ENCODE data around the gene ZNF687.
"Not testable (repeated sequence)": the region's sequence is repeated elsewhere in the genome, so short reads cannot be mapped to it uniquely, and the experiment has no call there.

The ZNF687 gene

GRCh38 chr1:151266315-151266714 lies 15.8 kb upstream of the ZNF687 start:
- Histone ChIP-seq H3K79me2 (peaks cover 1% of the 10 kb centered on the region), H3K27me3 (ENCODE audit: control insufficient read depth, insufficient read depth, low read length) (no peaks in the 10 kb centered on the region), H3K4me2 (ENCODE audit: low read length) (no peak overlapping the region), H3K4me3 (ENCODE audit: low read depth, low read length) (no peak overlapping the region), H3K4me1 (no peaks in the 10 kb centered on the region), H3K27ac (no peak overlapping the region), H3K36me3 (ENCODE audit: control insufficient read depth, insufficient read depth, low read length) (no peaks in the 10 kb centered on the region), H3K9me3 (ENCODE audit: control insufficient read depth, low read length) (no peaks in the 10 kb centered on the region), H2AFZ (no peak overlapping the region), H3K9ac (no peak overlapping the region)
- TF ChIP-seq, protein P1, sequence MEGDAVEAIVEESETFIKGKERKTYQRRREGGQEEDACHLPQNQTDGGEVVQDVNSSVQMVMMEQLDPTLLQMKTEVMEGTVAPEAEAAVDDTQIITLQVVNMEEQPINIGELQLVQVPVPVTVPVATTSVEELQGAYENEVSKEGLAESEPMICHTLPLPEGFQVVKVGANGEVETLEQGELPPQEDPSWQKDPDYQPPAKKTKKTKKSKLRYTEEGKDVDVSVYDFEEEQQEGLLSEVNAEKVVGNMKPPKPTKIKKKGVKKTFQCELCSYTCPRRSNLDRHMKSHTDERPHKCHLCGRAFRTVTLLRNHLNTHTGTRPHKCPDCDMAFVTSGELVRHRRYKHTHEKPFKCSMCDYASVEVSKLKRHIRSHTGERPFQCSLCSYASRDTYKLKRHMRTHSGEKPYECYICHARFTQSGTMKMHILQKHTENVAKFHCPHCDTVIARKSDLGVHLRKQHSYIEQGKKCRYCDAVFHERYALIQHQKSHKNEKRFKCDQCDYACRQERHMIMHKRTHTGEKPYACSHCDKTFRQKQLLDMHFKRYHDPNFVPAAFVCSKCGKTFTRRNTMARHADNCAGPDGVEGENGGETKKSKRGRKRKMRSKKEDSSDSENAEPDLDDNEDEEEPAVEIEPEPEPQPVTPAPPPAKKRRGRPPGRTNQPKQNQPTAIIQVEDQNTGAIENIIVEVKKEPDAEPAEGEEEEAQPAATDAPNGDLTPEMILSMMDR (IDR thresholded peaks at IDR 0.05): no peak

DNA sequence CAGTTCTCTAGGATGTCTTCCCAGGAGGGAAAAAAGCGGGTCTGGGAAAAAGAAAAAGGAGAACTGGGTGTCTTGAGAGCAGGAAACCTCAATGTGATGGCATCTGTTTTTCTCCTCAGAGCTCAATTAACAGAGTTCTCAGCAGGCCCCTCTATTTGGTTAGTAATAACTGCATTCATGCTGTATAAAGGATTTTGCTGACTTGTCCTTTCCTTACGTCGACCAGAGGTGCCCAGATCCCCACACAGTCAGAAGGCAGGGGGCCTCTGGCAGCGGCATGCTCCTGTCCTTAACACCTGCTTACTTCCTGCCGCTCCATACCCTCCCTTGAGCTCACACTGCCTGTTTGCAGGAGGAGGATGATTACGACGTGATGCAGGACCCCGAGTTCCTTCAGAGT lies 15.3 kb upstream of the ZNF687 start:
- TF ChIP-seq, protein P1 (IDR thresholded peaks at IDR 0.05): no peak
- Histone ChIP-seq H3K9ac (no peak overlapping the region), H3K4me2 (ENCODE audit: low read length) (no peak overlapping the region), H3K4me3 (ENCODE audit: low read depth, low read length) (no peak overlapping the region), H3K9me3 (ENCODE audit: control insufficient read depth, low read length) (no peaks in the 10 kb centered on the region), H3K27ac (no peak overlapping the region), H3K4me1 (no peaks in the 10 kb centered on the region), H3K36me3 (ENCODE audit: control insufficient read depth, insufficient read depth, low read length) (no peaks in the 10 kb centered on the region), H2AFZ (no peak overlapping the region), H3K79me2 (no peaks in the 10 kb centered on the region), H3K27me3 (ENCODE audit: control insufficient read depth, insufficient read depth, low read length) (no peaks in the 10 kb centered on the region)

DNA sequence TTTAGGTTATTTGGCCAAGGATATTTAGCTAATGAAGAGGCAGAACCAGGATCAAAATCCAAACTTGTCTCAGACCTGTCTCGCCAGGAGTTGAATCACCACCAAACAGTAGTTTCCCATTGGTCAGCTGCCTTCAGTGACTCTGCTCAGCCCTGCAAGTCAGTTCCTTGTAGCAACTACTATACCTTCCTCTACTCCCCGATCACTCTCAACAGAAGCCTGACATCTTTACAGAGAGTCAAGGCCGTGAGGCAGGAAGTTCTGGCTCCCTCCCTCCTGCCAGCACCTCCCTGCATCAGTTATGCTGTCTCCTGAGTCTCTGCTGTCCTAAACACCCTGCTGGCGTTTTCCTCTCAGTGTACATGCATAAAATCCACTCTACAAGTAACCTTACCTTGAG lies 14.3 kb upstream of the ZNF687 start:
- Histone ChIP-seq H3K4me3 (ENCODE audit: low read depth, low read length) (no peak overlapping the region), H3K36me3 (ENCODE audit: control insufficient read depth, insufficient read depth, low read length) (no peaks in the 10 kb centered on the region), H3K4me1 (no peaks in the 10 kb centered on the region), H3K9ac (no peak overlapping the region), H2AFZ (no peak overlapping the region), H3K9me3 (ENCODE audit: control insufficient read depth, low read length) (no peaks in the 10 kb centered on the region), H3K4me2 (ENCODE audit: low read length) (no peak overlapping the region), H3K79me2 (no peaks in the 10 kb centered on the region), H3K27ac (no peak overlapping the region), H3K27me3 (ENCODE audit: control insufficient read depth, insufficient read depth, low read length) (no peaks in the 10 kb centered on the region)
- TF ChIP-seq, protein P1 (IDR thresholded peaks at IDR 0.05): no peak

DNA sequence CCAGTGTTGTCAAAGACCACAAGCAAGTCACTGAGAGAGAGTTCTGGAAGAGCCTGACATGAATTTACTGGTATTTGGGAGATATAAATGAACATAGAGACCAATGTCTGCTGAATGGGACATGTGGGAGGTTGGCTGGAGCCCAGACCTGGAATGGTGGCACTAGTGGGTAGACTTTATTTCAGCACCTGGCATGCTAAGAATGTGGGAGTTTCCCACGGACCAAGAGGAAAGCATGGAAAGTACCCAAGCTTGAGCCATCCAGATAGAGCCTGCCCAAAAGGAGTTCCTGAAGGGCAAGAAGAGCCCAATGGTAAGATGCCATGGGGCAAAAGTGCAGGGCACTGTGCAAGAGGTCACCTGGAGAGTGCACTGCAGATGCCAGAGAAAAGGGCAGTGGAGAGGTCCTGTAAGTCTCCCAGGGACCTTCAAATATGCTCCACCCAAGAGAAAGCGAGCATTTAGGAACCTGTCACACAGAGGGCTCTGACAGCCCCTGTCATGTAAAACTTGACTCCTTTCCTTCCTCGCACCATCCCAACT lies 8.1 kb upstream of the ZNF687 start:
- Histone ChIP-seq H3K4me1 (no peaks in the 10 kb centered on the region), H3K79me2 (no peaks in the 10 kb centered on the region), H3K4me2 (ENCODE audit: low read length) (no peak overlapping the region), H3K36me3 (ENCODE audit: control insufficient read depth, insufficient read depth, low read length) (no peaks in the 10 kb centered on the region), H3K9ac (no peak overlapping the region), H3K9me3 (ENCODE audit: control insufficient read depth, low read length) (no peaks in the 10 kb centered on the region), H3K27ac (no peak overlapping the region), H3K4me3 (ENCODE audit: low read depth, low read length) (no peak overlapping the region), H3K27me3 (ENCODE audit: control insufficient read depth, insufficient read depth, low read length) (no peaks in the 10 kb centered on the region), H2AFZ (no peak overlapping the region)
- TF ChIP-seq, protein P1 (IDR thresholded peaks at IDR 0.05): no peak

DNA sequence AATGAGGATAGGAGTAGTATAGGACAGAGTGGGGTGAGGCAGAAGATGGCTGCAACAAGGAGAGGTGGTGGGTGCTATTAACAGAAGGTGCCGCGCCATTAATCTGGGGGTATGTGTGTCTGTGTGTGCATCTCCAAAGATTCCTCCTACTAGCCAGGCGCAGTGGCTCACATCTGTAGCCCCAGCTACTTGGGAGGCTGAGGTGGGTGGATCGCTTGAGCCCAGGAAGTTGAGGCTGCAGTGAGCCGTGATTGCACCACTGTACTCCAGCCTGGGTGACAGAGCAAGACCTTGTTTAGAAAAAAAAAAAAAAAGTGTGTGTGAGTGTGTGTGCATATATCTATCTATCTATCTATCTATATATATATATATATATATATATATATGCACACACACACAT lies 6.8 kb upstream of the ZNF687 start:
- not testable (repeated sequence) for H3K9me3 ChIP-seq (ENCODE audit: control insufficient read depth, low read length); H3K79me2 ChIP-seq; H3K27me3 ChIP-seq (ENCODE audit: control insufficient read depth, insufficient read depth, low read length); H3K4me3 ChIP-seq (ENCODE audit: low read depth, low read length); H3K4me1 ChIP-seq; H3K36me3 ChIP-seq (ENCODE audit: control insufficient read depth, insufficient read depth, low read length); H3K27ac ChIP-seq; H3K4me2 ChIP-seq (ENCODE audit: low read length); H2AFZ ChIP-seq; H3K9ac ChIP-seq

Data from parathyroid adenoma (tissue), 2 donors.